Lower leg skin (tissue), 4 donors: ENCODE data around the gene PPP4C. TPM values are rescaled to one million over a fixed set of nuclear protein-coding genes. Genes with fewer than 3 reads are reported as not detected.

Experiments used
- DNase-seq, 2 donors: peaks; one replicate each; pipeline ENCODE4 v3.0.0-alpha.2; 2019; ENCODE audit warnings: low spot score in 2 of 2
- H3K4me3 ChIP-seq: fragments of 200-600 bp; sonication (generic); 2 replicates; pipeline ENCODE4 v1.5.1; 2017; ENCODE audit warnings: mild to moderate bottlenecking, low read depth; ENCODE audit not compliant: poor library complexity, severe bottlenecking
- CTCF ChIP-seq, 3 donors: fragments of 450-650 bp; IDR thresholded peaks; one replicate each; pipeline ENCODE4 v1.5.1; 2016; ENCODE audit warnings: antibody characterized with exemption in 3 of 3, mild to moderate bottlenecking in 3 of 3, moderate library complexity in 2 of 3
- POLR2A ChIP-seq, 2 donors: fragments of 450-650 bp; IDR thresholded peaks; one replicate each; pipeline ENCODE4 v1.6.1; 2016 to 2017; ENCODE audit warnings: antibody characterized with exemption in 2 of 2, mild to moderate bottlenecking in 1 of 2, moderate library complexity in 1 of 2
- WGBS, 2 donors: methylation state at CpG; one replicate each; pipeline ENCODE4 v1.1.5; 2018; 5-methylcytosine and 5-hydroxymethylcytosine counted together
- intact Hi-C: fragments of 100-400 bp; cut with DNase I; formaldehyde crosslinking; loops from one replicate; pipeline ENCODE4 v1.15.0; 2023; ENCODE audit warnings: low total_unique reads
- total RNA-seq, 4 donors: library from RNA; depleted of rRNA; stranded (reverse); fragments of >200 nt; gene quantifications; one replicate each; pipeline ENCODE4 v1.1.0, GENCODE V29; 2016

Gene PPP4C
- 10 to 100 TPM; 53.3 to 75.4 (median 67.4) TPM for total RNA-seq

GRCh38 chr16:30075503-30076275, at the start of gene PPP4C:
Gene PPP4C, plus strand, starts transcription at chr16:30075994. Its CDS starts 384 bp downstream, at chr16:30076378.
- peak; percentile 86 to 98 for DNase-seq
- H3K4me3 ChIP-seq, result peak within 1 kb of the TSS; percentile 90
- 2% methylated on average over 48 to 66 of the region's 67 CpGs for WGBS, 2 donors
- intact Hi-C loops, result no loop called here
- peak in 1 of 2 donors; percentile 30 for TF ChIP-seq POLR2A (IDR thresholded peaks at IDR 0.05)
- no peak for TF ChIP-seq CTCF (IDR thresholded peaks at IDR 0.05)

DNA sequence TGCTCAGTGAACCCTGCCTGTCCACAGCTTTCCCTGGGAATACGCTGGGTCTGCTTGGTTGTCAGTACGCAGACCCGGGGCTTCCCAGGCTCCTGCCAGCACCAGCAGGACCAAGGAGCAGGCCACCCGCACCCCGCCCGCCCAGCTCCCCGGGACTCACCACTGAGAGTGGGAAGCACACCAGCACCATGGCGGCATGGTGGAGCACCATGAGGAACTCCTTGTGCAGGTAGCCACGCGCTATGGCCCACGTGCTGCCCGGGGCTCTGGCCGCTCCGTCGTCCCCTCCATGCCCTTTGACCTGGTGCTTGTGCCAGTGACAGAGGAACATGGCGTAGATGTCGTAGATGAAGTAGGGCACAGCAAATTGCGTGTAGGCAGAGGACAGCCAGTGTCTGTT, 49.3 kb upstream of the PPP4C start:
- no peak overlapping the region for H3K4me3 ChIP-seq
- 91% methylated on average over 17 to 18 of the region's 18 CpGs for WGBS, 2 donors
- TF ChIP-seq POLR2A (IDR thresholded peaks at IDR 0.05), result no peak
- TF ChIP-seq CTCF (IDR thresholded peaks at IDR 0.05), result no peak
- intact Hi-C loops, result loop anchor here (5.0 kb wide), 1 partner anchor 329 kb away; no protein-coding TSS in a partner anchor
- no peak for DNase-seq

DNA sequence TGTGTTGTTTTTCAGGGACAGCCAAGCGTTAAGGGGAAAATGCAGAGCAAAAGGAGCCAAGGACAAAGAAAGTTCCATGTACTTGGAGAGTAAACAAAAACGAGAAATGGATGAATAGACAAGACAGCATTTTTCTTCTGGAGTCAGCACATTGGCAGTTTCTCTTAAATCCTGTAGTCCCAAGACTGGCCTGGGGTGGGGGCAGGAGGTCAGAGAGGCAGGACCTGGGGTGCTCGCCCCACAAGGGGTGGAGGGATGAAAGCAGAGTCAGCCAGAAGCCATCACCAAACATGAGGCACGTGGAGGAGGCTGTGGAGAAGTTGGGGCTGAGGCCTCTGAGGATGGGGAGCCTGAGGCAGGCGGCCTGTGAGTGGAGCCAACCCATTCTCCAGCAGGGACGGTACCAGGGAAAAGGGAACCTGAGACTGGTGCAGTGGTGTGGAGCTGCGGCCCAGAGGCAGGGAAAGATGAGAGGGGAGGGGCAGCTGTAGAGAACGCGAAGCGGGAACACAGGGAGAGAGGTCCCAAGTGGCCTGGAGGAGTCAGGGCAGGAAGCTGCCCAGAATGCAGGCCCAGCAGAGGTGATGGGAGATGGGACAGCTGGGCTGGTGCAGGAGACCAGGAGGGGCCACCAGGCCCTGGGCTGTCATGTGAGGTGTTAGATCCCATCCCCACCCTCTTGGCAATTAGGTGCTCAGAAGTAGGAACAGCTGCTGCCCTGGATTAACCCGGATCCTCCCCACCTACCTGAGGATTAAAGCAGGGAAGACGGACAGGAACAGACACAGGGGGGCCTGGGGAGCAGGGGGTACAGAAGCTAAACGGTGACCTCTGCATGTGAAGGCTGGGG, 48.0 kb upstream of the PPP4C start:
- TF ChIP-seq CTCF (IDR thresholded peaks at IDR 0.05), result no peak
- no peak for TF ChIP-seq POLR2A (IDR thresholded peaks at IDR 0.05)
- intact Hi-C loops, result loop anchor here (5.0 kb wide), 1 partner anchor 331 kb away; no protein-coding TSS in a partner anchor
- WGBS, 2 donors, result 37 to 45% methylated on average over 12 of the region's 13 CpGs
- H3K4me3 ChIP-seq, result no peak overlapping the region
- no peak for DNase-seq

- TF ChIP-seq POLR2A (IDR thresholded peaks at IDR 0.05), result no peak
- no peak for TF ChIP-seq CTCF (IDR thresholded peaks at IDR 0.05)
- intact Hi-C loops, result loop anchor here (1.0 to 5.0 kb wide), 2 partner anchors 121 to 331 kb away; no protein-coding TSS in a partner anchor
- no peak for DNase-seq
- H3K4me3 ChIP-seq, result no peak overlapping the region
- WGBS, 2 donors, result 8 to 13% methylated on average over 17 to 18 of the region's 18 CpGs
These were observed 47.2 kb upstream of the PPP4C start for GRCh38 chr16:30028438-30029076.

GRCh38 chr16:30030011-30030685, 45.6 kb upstream of the PPP4C start:
- intact Hi-C loops, result no loop called here
- no peak for DNase-seq
- 26 to 27% methylated on average over 23 of the region's 23 CpGs for WGBS, 2 donors
- H3K4me3 ChIP-seq, result no peak overlapping the region
- TF ChIP-seq POLR2A (IDR thresholded peaks at IDR 0.05), result no peak
- TF ChIP-seq CTCF (IDR thresholded peaks at IDR 0.05), result no peak
